ENCODE measurements around the gene KCTD16.

KCTD16 gene

GRCh38 chr5:144403817-144404420 is 233.2 kb downstream of the KCTD16 start:
- no peak for DNase-seq (ENCODE audit: low read depth)

- no peak for DNase-seq (ENCODE audit: low read depth)
Measured at GRCh38 chr5:144404672-144405071, 234.0 kb downstream of the KCTD16 start.

GRCh38 chr5:144405991-144406390 is 235.3 kb downstream of the KCTD16 start:
- DNase-seq (ENCODE audit: low read depth) = no peak

- DNase-seq (ENCODE audit: low read depth) = no peak
Measured at GRCh38 chr5:144406442-144406841, 235.8 kb downstream of the KCTD16 start.

- no peak for DNase-seq (ENCODE audit: low read depth)
Measured at GRCh38 chr5:144414202-144415029, 243.7 kb downstream of the KCTD16 start.

GRCh38 chr5:144416196-144416595 is 245.5 kb downstream of the KCTD16 start:
- no peak for DNase-seq (ENCODE audit: low read depth)

- DNase-seq (ENCODE audit: low read depth) = no peak
Measured at GRCh38 chr5:144418719-144419118, 248.0 kb downstream of the KCTD16 start.

GRCh38 chr5:144421411-144421810 is 250.7 kb downstream of the KCTD16 start:
- DNase-seq (ENCODE audit: low read depth) = no peak

GRCh38 chr5:144422018-144422727 is 251.5 kb downstream of the KCTD16 start:
- no peak for DNase-seq (ENCODE audit: low read depth)

- no peak for DNase-seq (ENCODE audit: low read depth)
Measured at GRCh38 chr5:144427866-144428265, 257.2 kb downstream of the KCTD16 start.

GRCh38 chr5:144428326-144428725 is 257.7 kb downstream of the KCTD16 start:
- no peak for DNase-seq (ENCODE audit: low read depth)

GRCh38 chr5:144429405-144429804 is 258.7 kb downstream of the KCTD16 start:
- no peak for DNase-seq (ENCODE audit: low read depth)

- no peak for DNase-seq (ENCODE audit: low read depth)
Measured at GRCh38 chr5:144429905-144430304, 259.2 kb downstream of the KCTD16 start.

GRCh38 chr5:144433140-144433822 is 262.6 kb downstream of the KCTD16 start:
- no peak for DNase-seq (ENCODE audit: low read depth)

- no peak for DNase-seq (ENCODE audit: low read depth)
Measured at GRCh38 chr5:144433893-144434292, 263.2 kb downstream of the KCTD16 start.

GRCh38 chr5:144436007-144436406 is 265.3 kb downstream of the KCTD16 start:
- DNase-seq (ENCODE audit: low read depth) = no peak

GRCh38 chr5:144438237-144438636 is 267.6 kb downstream of the KCTD16 start:
- no peak for DNase-seq (ENCODE audit: low read depth)

GRCh38 chr5:144448457-144448856 is 277.8 kb downstream of the KCTD16 start:
- no peak for DNase-seq (ENCODE audit: low read depth)

GRCh38 chr5:144451187-144451973 is 280.7 kb downstream of the KCTD16 start:
- DNase-seq (ENCODE audit: low read depth) = no peak

- DNase-seq (ENCODE audit: low read depth) = no peak
Measured at GRCh38 chr5:144453753-144454152, 283.1 kb downstream of the KCTD16 start.

- no peak for DNase-seq (ENCODE audit: low read depth)
Measured at GRCh38 chr5:144457160-144457559, 286.5 kb downstream of the KCTD16 start.

- DNase-seq (ENCODE audit: low read depth) = no peak
Measured at GRCh38 chr5:144458216-144458615, 287.5 kb downstream of the KCTD16 start.

Data from non-pigmented ciliary epithelial cell (primary cell).